Measurements from ENCODE around the gene DSCAM.

Gene DSCAM

GRCh38 chr21:40547906-40548513 lies 298.9 kb downstream of the DSCAM start:
- no peak for DNase-seq (ENCODE audit: low read depth in 2 of 2)

GRCh38 chr21:40546647-40547046 lies 300.3 kb downstream of the DSCAM start:
- DNase-seq (ENCODE audit: low read depth in 2 of 2): no peak

GRCh38 chr21:40540216-40540615 lies 306.7 kb downstream of the DSCAM start:
- no peak for DNase-seq (ENCODE audit: low read depth in 2 of 2)

GRCh38 chr21:40534886-40535285 lies 312.1 kb downstream of the DSCAM start:
- no peak for DNase-seq (ENCODE audit: low read depth in 2 of 2)

GRCh38 chr21:40531431-40532110 lies 315.4 kb downstream of the DSCAM start:
- no peak for DNase-seq (ENCODE audit: low read depth in 2 of 2)

- no peak for DNase-seq (ENCODE audit: low read depth in 2 of 2)
Measured at GRCh38 chr21:40531016-40531415, 315.9 kb downstream of the DSCAM start.

GRCh38 chr21:40517646-40518045 lies 329.3 kb downstream of the DSCAM start:
- DNase-seq (ENCODE audit: low read depth in 2 of 2): no peak

GRCh38 chr21:40516335-40516734 lies 330.6 kb downstream of the DSCAM start:
- no peak for DNase-seq (ENCODE audit: low read depth in 2 of 2)

GRCh38 chr21:40512590-40512989 lies 334.4 kb downstream of the DSCAM start:
- no peak for DNase-seq (ENCODE audit: low read depth in 2 of 2)

GRCh38 chr21:40507978-40508377 lies 339.0 kb downstream of the DSCAM start:
- DNase-seq (ENCODE audit: low read depth in 2 of 2): no peak

GRCh38 chr21:40505681-40506080 lies 341.3 kb downstream of the DSCAM start:
- DNase-seq (ENCODE audit: low read depth in 2 of 2): no peak

- DNase-seq (ENCODE audit: low read depth in 2 of 2): no peak
Measured at GRCh38 chr21:40505244-40505643, 341.7 kb downstream of the DSCAM start.

GRCh38 chr21:40504825-40505224 lies 342.1 kb downstream of the DSCAM start:
- no peak for DNase-seq (ENCODE audit: low read depth in 2 of 2)

- DNase-seq (ENCODE audit: low read depth in 2 of 2): no peak
Measured at GRCh38 chr21:40496116-40496515, 350.8 kb downstream of the DSCAM start.

- DNase-seq (ENCODE audit: low read depth in 2 of 2): no peak
Measured at GRCh38 chr21:40490408-40490807, 356.6 kb downstream of the DSCAM start.

GRCh38 chr21:40489001-40489400 lies 358.0 kb downstream of the DSCAM start:
- no peak for DNase-seq (ENCODE audit: low read depth in 2 of 2)

- DNase-seq (ENCODE audit: low read depth in 2 of 2): no peak
Measured at GRCh38 chr21:40481764-40482163, 365.2 kb downstream of the DSCAM start.

GRCh38 chr21:40474513-40474912 lies 372.4 kb downstream of the DSCAM start:
- DNase-seq (ENCODE audit: low read depth in 2 of 2): no peak

- no peak for DNase-seq (ENCODE audit: low read depth in 2 of 2)
Measured at GRCh38 chr21:40472013-40472412, 374.9 kb downstream of the DSCAM start.

- DNase-seq (ENCODE audit: low read depth in 2 of 2): no peak
Measured at GRCh38 chr21:40471103-40471502, 375.9 kb downstream of the DSCAM start.

GRCh38 chr21:40466893-40467483 lies 380.0 kb downstream of the DSCAM start:
- DNase-seq (ENCODE audit: low read depth in 2 of 2): no peak

GRCh38 chr21:40465382-40465781 lies 381.6 kb downstream of the DSCAM start:
- DNase-seq (ENCODE audit: low read depth in 2 of 2): no peak

GRCh38 chr21:40463176-40463575 lies 383.8 kb downstream of the DSCAM start:
- DNase-seq (ENCODE audit: low read depth in 2 of 2): no peak
